BJ (cell line): ENCODE results near the gene TUFM. TPM values are rescaled to one million over a fixed set of nuclear protein-coding genes. Genes with fewer than 3 reads are reported as not detected.
A peak's percentile ranks its signal among the peaks of the same experiment; 100 is the strongest.

Source experiments
- CTCF ChIA-PET: fragments of 350-600 bp; formaldehyde crosslinking; extraction: SDS; loops from one replicate; lab custom pipeline; 2021; ENCODE audit warnings: antibody characterized with exemption, inconsistent platforms; lab: Yijun Ruan, JAX
- POLR2A ChIA-PET: fragments of 300-600 bp; sonication (Branson Sonifier 250); formaldehyde crosslinking; extraction: SDS; loops from one replicate; lab custom pipeline; 2021; ENCODE audit warnings: antibody characterized with exemption; lab: Charles Lee
- DNase-seq: peaks from one replicate; pipeline ENCODE4 v3.0.0-alpha.2; 2011; ENCODE audit warnings: low read depth
- H3K27me3 ChIP-seq: 2 replicates; pipeline ENCODE4 v1.6.0; 2011; ENCODE audit warnings: low read length; ENCODE audit not compliant: control insufficient read depth, insufficient read depth
- H3K36me3 ChIP-seq: 2 replicates; pipeline ENCODE4 v1.5.1; 2011; ENCODE audit warnings: low read length; ENCODE audit not compliant: control insufficient read depth, insufficient read depth
- H3K4me3 ChIP-seq: 2 replicates; pipeline ENCODE4 v1.5.1; 2011; ENCODE audit warnings: low read depth, mild to moderate bottlenecking, control low read depth, low read length
- CTCF ChIP-seq: IDR thresholded peaks from 2 replicates; pipeline ENCODE4 v1.5.1; 2011; ENCODE audit warnings: low read depth, mild to moderate bottlenecking, control low read depth, inconsistent platforms, low read length, moderate library complexity; ENCODE audit not compliant: insufficient read depth
- polyA plus RNA-seq: library from polyadenylated mRNA; depleted of rRNA; stranded (reverse); fragments of >200 nt; gene quantifications from 2 replicates; pipeline ENCODE4 v1.2.3, GENCODE V29; 2011

Gene TUFM
- polyA plus RNA-seq, 1 experiment, result 118 TPM

GRCh38 chr16:28826141-28826540 is 20.0 kb downstream of the TUFM start:
- H3K36me3 ChIP-seq, result peaks cover 27% of the 10 kb centered on the region
- no peaks in the 10 kb centered on the region for H3K27me3 ChIP-seq
- H3K4me3 ChIP-seq, result no peak overlapping the region
- TF ChIP-seq CTCF, result peak; percentile 23; the same call in 1 of the 2 replicates
- CTCF ChIA-PET, result no interaction called here
- POLR2A ChIA-PET, result no interaction called here
- DNase-seq, result no peak

GRCh38 chr16:28824717-28824973 is 21.5 kb downstream of the TUFM start:
- Histone ChIP-seq H3K27me3 (no peaks in the 10 kb centered on the region), H3K36me3 (peaks cover 17% of the 10 kb centered on the region), H3K4me3 (peak overlapping the region; percentile 82)
- POLR2A ChIA-PET, result no interaction called here
- CTCF ChIA-PET, result interaction anchor here (1.0 to 3.2 kb wide), 2 partner anchors 20 to 120 kb away, joined by 3 to 12 read pairs; no protein-coding TSS in a partner anchor
- TF ChIP-seq CTCF, result no peak
- DNase-seq, result no peak

DNA sequence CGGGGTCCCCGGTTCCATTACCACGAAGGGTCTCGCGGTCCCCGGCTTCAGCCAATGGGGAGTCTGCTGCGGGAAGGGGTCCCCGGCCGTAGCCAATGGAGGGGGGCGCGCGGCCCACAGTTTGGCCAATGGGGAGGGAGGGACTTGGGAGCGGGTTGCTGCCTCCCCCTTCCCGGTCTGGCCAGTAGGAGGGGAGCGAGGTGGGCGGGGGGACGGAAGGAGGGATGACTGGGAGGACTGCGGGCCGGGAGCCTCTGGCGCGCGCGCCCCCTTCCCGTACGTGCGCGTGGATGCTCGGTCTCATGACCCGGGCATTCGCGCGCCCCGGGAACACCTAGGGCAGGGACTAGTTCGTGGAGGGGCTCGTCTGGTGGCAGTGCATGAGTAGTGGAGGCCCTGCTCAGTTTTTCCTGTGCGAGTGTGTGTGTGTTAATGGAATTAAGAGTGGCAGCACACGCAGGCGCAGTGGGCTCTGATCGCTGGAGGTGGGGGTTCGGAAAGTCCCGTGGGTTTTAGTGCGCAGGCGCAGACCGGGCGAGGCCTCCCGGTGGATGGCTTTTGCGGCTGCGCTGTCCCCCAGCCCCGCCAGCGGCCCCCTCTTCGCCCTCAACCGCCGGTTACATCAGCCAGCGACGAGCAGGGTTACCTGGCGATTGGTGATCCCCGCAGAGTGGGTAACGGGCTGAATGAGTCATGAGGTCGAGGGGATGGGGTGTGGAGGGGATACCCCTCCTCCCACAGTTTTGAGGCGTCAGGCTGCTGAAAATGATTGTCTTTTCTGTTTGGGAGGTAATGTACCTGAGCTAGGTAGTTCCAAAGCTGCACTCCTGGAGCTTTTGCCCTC is 22.1 kb downstream of the TUFM start:
- H3K36me3 ChIP-seq, result peaks cover 12% of the 10 kb centered on the region
- CTCF ChIA-PET, result interaction anchor here (0.7 to 3.2 kb wide), 3 partner anchors 8 to 121 kb away, joined by 3 to 12 read pairs (median 3); no protein-coding TSS in a partner anchor

GRCh38 chr16:28823291-28823872 is 22.8 kb downstream of the TUFM start:
- CTCF ChIA-PET, result interaction anchor here (0.7 to 3.2 kb wide), 3 partner anchors 9 to 122 kb away, joined by 3 to 12 read pairs (median 3); no protein-coding TSS in a partner anchor
- H3K4me3 ChIP-seq, result peak overlapping the region; percentile 82
- DNase-seq, result no peak
- TF ChIP-seq CTCF, result no peak
- H3K36me3 ChIP-seq, result peaks cover 10% of the 10 kb centered on the region
- POLR2A ChIA-PET, result no interaction called here
- no peaks in the 10 kb centered on the region for H3K27me3 ChIP-seq

More for the DNA sequence above, 22.1 kb downstream of the TUFM start:
- DNase-seq, result peak; percentile 82
- POLR2A ChIA-PET, result no interaction called here
- no peaks in the 10 kb centered on the region for H3K27me3 ChIP-seq
- peak overlapping the region; percentile 82 for H3K4me3 ChIP-seq
- peak; percentile 37; the same call in 1 of the 2 replicates for TF ChIP-seq CTCF

- peaks cover 10% of the 10 kb centered on the region for H3K36me3 ChIP-seq
- CTCF ChIA-PET, result interaction anchor here (3.2 kb wide), 1 partner anchor 122 kb away, joined by 12 read pairs; no protein-coding TSS in a partner anchor
- DNase-seq, result peak; percentile 46
- TF ChIP-seq CTCF, result no peak
- POLR2A ChIA-PET, result no interaction called here
- H3K4me3 ChIP-seq, result peak within 1 kb of the TSS; percentile 82
- H3K27me3 ChIP-seq, result no peaks in the 10 kb centered on the region
These were observed 23.4 kb downstream of the TUFM start, which contains the start of gene ATXN2L for GRCh38 chr16:28822520-28823290. Gene ATXN2L (plus strand): TSS chr16:28822999. CDS start chr16:28823260, 261 bp downstream.
